HG02610 (cell line): ENCODE measurements around the gene TBC1D22B.

Source experiments
- ATAC-seq: cut with Tn5 transposase; IDR thresholded peaks from one replicate; pipeline ENCODE4 v1.9.1; 2021; ENCODE audit warnings: mild to moderate bottlenecking, moderate library complexity; ENCODE audit not compliant: unreplicated experiment

Gene TBC1D22B

DNA sequence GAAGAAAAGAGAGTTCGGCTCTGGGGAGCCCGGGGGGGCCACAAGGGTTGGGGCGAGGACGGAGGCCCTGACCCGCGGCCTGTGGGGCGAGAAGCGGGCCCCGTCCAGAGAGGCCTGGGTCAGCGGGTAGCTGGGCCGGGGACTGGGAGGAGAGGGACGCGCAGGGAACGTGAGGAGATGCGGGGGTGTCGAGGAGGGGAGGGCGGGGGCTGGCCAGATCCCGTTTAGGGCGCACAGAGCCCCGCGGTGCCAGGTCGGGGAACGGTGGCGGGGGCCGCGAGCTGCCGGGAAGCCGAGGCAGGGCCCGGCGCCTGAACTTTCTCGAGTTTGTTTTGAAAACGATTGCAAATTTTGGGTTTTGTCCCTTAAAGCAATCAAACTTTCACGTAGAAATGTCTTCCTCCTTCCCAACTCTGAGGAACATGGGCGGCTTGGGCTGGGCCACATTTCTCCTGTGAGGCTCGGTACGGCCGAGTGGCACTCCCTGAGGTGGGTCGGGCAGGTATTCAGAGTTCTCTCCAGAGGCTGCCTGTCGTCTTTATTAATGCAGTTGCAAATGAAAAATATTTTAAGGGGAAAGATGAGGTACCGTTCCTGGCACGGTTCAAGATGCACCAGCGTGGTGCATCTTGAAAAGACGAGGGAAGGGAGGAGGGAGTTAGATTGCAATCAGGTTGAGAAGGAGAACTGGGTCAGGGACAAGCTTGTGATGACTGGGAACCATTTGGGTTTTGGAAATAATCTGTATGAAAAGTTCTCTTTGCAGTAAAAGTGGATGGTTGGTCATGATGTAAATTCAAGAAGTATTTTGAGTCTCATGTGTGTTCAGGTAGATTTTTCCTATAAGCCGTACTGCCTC, 97.2 kb downstream of the TBC1D22B start:
- ATAC-seq, result no peak

DNA sequence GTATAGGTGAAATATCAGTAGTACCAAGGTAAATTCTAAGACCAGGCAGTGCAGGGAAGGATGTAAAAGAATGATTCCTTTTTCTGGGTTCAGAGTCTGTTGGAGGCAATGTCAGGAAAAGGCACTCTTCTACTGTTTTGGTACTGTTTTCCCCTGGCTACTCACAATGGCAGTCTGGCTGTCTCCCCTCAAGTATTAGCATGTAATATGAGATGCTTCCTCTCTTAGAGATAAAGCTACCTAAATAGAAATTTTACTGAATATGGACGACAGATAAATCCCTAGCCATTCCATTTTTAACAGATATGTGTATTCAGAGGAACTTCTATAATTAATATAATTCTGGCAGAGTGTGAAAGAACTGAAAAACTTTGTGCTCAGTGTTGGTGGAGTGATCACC, 99.7 kb downstream of the TBC1D22B start:
- no peak for ATAC-seq

DNA sequence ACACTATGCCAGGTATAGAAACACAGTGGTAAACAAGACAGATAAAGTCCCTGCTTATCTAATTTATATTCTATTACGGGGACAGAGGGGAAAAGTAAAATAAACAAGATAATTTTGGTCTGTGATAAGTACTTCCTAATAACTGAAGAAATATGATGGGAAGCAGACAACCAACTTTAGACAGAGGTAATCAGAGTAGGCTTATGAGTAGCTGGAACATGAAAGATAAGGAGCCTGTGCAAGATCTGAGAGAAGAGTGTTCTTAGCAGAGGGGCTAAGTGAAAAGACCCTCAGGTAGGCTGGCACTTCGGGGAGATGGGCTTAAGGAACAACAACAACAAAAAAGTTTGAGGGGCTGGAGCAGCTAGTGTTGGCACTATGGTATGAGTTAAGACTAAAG, 100.3 kb downstream of the TBC1D22B start:
- no peak for ATAC-seq

DNA sequence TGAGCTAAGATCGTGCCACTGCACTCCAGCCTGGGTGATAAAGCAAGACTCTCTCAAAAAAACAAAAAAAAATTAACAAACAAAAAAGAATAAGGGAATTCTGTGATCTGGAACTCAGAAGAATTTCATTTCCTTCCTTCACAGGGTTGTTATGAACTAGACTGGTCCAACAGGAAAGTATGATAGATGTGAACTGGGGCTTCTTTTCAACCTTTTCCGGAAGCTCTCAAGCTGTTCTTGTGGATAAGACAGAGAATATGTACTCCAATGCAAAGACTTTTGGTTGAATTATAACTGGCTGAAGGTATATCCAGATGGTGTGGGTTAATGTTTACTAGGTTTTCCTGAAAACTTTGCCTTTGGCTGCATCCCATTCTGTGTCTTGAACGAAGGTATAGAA, 101.5 kb downstream of the TBC1D22B start:
- ATAC-seq, result no peak

DNA sequence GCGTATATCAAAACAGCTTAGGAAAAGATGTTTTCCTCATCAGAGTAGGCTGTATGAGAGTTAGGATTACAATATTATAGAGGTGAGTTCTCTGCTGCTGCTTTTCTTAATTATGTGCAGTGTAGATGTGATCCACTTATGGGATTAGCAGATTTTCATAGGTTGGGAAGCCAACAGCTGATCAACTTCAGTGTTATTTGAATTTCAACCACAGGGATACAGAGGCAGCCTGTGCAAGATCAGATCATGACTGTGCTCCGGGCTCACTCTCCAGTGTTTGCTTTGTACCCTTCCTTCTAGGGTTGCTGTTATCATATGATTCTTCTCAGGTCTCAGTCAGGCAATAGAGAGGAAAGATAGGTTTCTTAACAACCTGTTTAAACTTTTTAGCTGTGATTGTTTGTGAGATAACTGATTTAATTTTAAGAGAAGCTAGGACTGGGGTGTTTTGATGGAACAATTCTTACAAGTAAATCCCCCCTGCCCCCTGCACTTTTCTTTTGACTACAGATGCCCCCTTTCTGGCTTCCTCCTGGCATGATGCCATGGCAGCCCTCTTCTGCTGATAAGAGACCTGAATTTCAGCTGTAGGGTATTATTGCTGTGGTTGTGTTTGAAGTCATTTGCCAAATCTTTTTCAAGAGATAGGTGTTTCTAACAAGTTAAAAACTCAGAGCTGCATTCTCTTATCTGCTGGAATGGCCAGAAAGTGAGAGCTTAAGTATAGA, 104.7 kb downstream of the TBC1D22B start:
- no peak for ATAC-seq

DNA sequence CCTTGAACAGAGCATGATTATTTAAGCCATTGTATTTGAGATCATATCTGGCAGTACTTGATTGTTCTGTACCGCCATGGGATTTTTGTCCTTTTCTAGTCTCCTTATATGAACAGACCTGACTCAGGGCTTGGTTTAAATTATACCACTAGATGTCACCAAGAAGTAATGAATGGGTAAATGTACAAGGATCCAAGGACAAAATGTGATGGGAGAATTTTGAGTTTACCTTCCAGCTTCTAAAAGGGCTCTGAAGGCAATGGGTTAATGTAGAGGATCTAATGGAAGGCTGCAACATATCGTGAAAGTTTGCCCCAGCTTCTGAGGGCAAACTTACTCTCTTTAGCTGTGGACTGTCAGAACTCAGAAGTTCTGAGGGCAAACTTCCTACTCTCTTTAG, 108.2 kb downstream of the TBC1D22B start:
- no peak for ATAC-seq

DNA sequence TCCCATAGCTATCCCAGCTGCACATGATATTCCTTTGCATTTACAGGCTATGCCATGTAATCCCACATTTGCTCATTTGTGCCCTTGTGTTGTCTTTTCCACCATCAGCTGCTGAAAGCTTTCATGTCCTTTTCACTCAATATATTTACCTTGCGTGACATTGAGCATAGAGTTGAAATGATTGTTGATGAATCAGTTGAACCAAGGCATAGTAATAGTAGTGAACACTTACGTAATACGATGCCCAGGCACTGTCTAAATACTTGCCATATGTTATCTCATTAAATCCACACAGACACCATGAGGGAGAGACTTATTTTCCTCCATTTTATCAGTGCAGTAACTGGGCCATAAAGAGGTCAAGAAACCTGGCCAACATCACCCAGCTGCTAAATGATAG, 109.3 kb downstream of the TBC1D22B start:
- no peak for ATAC-seq

DNA sequence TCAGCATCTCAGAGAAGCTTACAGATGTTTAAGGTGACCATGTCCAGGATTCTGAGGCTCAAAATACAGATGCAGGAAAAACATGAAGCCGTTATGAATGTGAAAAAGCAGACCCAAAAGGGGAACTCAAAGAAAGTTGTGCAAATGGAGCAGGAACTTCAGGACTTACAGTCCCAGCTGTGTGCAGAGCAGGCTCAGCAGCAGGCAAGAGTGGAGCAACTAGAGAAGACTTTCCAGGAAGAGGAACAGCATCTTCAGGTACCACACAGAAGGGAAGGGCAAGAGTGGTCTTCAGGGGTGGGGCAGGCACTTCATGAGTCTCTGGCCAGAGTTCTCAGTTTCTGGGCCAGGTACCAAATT, 111.4 kb downstream of the TBC1D22B start:
- no peak for ATAC-seq

DNA sequence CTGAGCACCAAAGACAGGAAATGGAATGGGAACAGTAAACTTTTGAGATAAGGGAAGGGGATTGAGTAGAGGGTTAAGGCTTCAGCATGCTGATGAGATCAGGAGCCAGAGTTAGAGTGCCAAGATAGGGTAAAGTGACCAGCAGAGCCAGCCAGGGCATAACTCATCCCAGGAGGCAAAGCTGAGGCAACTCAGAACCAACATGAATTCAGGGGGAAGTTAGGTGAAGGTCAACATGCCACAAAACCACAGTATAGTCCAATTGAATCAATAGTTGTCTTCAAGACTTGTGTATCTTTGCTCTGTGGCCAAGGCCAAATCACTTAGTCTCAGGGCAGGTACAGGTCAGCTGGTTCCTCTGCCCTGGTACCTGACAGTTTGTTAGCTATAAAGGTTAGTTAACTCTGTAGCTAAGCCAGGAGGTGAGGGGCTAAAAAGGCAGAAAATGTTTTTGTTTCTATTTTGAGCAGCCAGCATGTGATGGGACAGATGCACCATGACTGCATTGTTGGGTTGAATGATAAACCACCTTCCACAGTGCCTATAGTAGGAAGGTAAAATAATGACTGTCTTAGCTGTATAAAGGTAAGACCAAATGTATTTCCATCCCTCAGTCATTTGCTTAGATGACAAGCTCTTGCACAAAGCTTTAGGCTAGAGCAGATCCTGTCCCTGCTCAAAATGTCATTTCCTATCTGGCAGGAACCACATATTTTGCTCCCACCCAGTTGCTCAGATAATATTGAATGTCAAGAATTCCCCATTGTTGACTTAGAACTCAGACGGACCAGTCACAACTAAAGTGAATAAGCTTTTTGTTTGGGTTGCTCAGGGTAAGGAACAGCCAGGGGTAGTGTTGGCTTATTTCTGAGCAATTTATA, 112.0 kb downstream of the TBC1D22B start:
- no peak for ATAC-seq

DNA sequence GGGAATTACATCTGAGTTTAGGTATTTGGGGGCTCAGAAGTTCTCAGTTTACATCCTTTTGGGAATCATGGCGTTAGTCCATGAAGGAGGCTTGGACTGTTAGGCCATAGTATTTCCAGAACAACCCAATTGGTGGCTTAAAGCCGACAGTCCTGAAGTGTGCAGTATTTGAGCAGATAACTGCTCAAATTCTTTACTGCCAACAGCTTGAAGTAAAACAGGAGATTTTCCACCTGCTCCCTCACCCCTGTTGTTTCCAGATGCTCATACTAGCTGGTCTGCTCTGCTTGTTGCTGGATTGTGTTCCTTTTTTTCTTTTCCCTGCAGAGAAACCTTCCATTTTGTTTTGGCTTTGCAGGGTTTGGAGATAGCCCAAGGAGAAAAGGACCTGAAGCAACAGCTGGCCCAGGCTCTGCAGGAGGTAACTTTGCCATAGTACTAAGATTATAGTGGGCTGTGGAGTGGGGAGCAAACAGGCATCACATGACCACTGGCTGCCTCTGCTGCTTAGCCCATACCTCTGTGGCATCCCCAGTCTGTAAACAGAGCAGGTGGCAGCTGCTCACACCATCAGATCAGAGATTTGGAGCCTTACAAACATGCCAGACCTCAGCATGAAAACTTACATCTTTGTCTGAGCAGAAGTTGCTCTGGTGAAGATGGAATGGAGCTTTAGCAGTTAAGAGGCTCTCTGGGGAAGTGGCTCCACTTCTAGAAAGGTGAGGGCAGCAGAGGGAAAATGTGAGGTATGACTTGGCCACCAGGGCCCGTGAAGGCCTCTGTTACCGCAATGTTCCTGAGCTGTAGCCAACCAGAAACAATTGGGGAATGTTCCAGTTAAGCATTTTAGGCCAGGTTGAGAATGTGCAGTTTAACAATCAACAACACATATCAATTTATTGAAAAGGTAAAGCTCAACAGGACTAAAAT, 113.8 kb downstream of the TBC1D22B start:
- no peak for ATAC-seq

DNA sequence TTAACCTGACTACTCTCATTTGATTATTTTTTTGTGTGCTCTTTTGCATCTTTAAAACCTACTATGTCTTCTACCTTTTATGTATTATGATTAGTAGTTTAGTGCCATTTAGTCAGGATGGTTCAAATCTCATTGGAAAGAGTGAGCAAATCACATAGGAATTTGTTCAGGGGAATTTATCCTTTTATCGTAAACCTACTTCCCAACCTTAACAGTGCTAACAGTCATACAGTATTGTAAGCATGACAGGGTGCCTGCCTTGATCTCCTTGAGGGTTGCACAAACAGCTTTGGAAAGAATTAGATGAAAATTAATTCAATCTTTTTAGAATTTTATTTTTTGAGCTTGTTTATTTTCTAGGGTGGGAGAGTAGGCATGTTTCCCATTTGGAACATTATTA, 114.5 kb downstream of the TBC1D22B start:
- no peak for ATAC-seq

DNA sequence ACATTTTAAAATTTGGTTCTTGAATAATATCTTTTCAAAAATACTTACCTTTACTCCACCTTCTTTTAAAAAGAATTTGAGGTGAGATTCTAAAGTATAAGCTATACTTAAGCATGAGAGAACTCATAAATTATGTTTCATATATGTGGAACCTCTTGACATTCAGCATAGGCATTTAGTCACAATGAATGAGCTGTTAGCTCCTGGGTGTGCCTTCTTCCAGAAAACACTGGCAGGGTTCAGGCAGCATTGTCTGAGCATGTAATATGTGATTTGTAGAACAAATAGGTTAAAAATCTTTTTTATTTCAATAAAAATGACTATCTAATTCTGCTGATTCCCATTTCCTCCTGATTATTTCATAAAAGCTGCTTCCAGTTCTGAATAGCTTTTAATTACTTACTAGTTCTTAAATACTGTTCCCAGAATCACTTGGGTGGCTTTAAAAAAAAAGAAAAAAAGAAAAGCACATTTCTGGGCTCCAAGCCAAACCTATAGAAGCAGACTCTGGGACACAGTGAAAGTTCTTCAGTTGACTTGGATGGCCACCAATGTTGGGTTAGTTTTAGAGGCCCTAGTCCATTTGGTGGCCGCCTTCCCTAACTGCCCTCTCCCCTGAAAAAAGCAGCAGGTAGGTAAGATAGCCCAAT, 116.4 kb downstream of the TBC1D22B start:
- no peak for ATAC-seq

DNA sequence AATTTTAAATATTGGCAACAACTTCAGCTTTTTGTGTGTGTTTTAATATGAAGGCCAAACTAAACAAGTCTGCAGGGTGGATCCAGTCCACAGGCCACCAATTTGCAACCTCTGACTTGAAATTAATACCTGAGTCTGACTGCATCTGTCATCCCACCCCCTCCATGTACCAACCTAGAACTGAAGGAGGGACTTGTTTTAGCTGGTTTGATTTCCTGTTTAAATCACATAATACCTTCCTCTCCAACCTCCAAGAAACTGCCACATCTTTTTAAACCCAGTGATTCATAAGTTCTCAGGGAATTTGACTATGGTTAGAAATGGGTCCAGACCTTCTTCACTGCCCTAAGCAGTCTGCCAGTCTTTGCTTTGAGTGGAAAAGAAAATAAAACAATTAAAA, 117.8 kb downstream of the TBC1D22B start:
- no peak for ATAC-seq

DNA sequence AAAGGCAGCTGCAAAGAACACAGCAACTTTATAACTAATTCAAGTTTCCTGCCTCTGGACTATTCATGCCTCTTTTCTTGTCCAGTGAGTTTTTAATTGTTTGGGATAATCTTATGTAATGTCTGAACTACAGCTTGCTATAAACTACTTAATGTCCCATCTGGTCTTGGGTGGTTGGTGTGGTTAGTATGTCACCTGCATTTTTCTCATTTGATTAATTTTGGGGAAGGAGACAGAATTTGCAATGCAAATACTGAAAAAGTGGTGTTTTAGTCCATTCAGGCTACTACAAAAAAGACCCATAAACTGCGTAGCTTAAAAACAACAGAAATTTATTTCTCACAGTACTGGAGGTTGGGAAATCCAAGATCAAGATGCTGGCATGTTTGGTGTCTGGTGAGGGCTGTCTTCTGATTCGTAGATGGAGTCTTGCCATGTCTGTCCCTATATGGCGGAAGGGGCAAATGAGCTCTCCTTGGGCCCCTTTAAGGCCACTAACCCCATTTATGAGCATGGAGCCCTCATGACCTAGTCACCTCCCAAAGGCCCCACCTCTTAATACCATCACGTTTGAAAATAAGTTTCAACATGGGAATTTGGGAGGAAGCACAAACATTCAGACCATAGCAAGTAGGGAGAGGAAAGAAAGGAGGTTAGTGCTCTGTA, 118.6 kb downstream of the TBC1D22B start:
- ATAC-seq, result no peak

DNA sequence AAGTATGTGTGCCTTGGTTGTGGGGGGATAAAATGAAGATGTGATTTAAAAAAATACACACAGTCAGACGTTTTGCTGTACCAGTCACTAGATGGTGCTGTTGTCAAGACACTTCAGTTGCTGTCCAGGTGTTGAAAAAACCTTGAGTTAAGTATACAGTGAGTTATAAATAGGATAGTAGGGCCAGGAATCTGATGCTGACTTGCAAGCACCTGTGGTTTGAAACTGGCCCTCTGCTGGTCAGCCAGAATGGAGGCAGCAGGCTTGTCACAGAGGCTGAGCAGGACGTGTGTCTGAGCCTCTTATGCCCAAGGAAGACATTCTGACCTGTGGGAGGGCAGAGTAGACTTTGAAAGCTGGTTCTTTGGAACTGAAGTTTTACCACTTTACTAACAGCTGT, 124.0 kb downstream of the TBC1D22B start:
- no peak for ATAC-seq
